BJ (cell line): Measurements from ENCODE around the gene SPNS2. TPM values are rescaled to one million over a fixed set of nuclear protein-coding genes. Genes with fewer than 3 reads are reported as not detected.

Experiments used
- CTCF ChIA-PET: fragments of 350-600 bp; formaldehyde crosslinking; extraction: SDS; loops from one replicate; lab custom pipeline; 2021; ENCODE audit warnings: antibody characterized with exemption, inconsistent platforms; lab: Yijun Ruan, JAX
- POLR2A ChIA-PET: fragments of 300-600 bp; sonication (Branson Sonifier 250); formaldehyde crosslinking; extraction: SDS; loops from one replicate; lab custom pipeline; 2021; ENCODE audit warnings: antibody characterized with exemption; lab: Charles Lee
- DNase-seq: peaks from one replicate; pipeline ENCODE4 v3.0.0-alpha.2; 2011; ENCODE audit warnings: low read depth
- H3K27me3 ChIP-seq: 2 replicates; pipeline ENCODE4 v1.6.0; 2011; ENCODE audit warnings: low read length; ENCODE audit not compliant: control insufficient read depth, insufficient read depth
- H3K36me3 ChIP-seq: 2 replicates; pipeline ENCODE4 v1.5.1; 2011; ENCODE audit warnings: low read length; ENCODE audit not compliant: control insufficient read depth, insufficient read depth
- H3K4me3 ChIP-seq: 2 replicates; pipeline ENCODE4 v1.5.1; 2011; ENCODE audit warnings: low read depth, mild to moderate bottlenecking, control low read depth, low read length
- polyA plus RNA-seq: library from polyadenylated mRNA; depleted of rRNA; stranded (reverse); fragments of >200 nt; gene quantifications from 2 replicates; pipeline ENCODE4 v1.2.3, GENCODE V29; 2011
- TF ChIP-seq, protein P1 (sequence below): IDR thresholded peaks from 2 replicates; pipeline ENCODE4 v1.5.1; 2011; ENCODE audit warnings: low read depth, mild to moderate bottlenecking, control low read depth, inconsistent platforms, low read length, moderate library complexity; ENCODE audit not compliant: insufficient read depth

The SPNS2 gene
- polyA plus RNA-seq, 1 experiment = not detected

DNA sequence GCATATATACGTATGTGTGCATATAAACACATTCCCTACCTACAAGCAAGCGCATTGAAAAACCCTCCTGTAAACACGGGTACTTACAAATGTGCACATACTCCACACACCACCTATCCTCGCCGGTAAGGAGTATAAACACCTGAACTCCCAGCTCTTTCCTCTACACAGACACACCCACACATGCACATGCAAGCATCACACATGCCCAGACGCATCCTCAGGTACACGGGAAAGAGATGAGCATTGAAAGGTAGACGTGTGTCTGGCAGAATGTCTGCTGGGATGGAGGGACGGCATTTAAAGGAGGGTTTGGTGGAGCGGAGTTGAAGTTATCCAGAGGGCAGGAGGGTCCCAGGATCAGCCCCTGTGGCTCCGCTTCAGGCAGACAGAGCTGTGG lies 81.0 kb downstream of the SPNS2 start:
- TF ChIP-seq, protein P1, sequence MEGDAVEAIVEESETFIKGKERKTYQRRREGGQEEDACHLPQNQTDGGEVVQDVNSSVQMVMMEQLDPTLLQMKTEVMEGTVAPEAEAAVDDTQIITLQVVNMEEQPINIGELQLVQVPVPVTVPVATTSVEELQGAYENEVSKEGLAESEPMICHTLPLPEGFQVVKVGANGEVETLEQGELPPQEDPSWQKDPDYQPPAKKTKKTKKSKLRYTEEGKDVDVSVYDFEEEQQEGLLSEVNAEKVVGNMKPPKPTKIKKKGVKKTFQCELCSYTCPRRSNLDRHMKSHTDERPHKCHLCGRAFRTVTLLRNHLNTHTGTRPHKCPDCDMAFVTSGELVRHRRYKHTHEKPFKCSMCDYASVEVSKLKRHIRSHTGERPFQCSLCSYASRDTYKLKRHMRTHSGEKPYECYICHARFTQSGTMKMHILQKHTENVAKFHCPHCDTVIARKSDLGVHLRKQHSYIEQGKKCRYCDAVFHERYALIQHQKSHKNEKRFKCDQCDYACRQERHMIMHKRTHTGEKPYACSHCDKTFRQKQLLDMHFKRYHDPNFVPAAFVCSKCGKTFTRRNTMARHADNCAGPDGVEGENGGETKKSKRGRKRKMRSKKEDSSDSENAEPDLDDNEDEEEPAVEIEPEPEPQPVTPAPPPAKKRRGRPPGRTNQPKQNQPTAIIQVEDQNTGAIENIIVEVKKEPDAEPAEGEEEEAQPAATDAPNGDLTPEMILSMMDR = no peak
- DNase-seq = no peak
- Histone ChIP-seq H3K36me3 (no peaks in the 10 kb centered on the region), H3K4me3 (no peak overlapping the region), H3K27me3 (peaks cover 30% of the 10 kb centered on the region)
- ChIA-PET POLR2A (no interaction called here), CTCF (interaction anchor here (1.8 to 2.6 kb wide), 2 partner anchors 13 to 15 kb away, joined by 6 to 16 read pairs; no protein-coding TSS in a partner anchor)

DNA sequence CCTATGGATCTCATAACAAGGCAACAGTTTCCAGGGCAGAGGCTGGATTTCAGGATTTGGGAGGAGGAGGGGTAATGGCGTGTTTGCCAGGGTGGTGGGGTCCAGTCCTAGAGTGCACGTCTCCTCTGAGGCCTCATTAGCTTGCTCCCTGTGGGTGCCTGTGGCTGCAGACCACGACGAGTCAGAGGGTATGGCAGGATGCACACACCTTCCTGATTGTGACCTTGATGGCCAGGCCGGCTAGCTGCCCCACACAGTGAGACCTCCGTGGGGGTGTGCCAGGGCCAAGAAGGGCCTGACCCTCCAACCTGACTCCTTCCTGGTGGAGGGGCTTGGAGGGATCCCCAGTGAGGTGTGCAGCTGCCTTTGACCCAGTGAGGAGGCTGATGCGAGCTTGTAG lies 81.6 kb downstream of the SPNS2 start:
- TF ChIP-seq, protein P1 = no peak
- ChIA-PET POLR2A (no interaction called here), CTCF (interaction anchor here (0.8 to 2.6 kb wide), 3 partner anchors 13 to 17 kb away, joined by 3 to 16 read pairs (median 6); no protein-coding TSS in a partner anchor)
- H3K27me3 ChIP-seq = peaks cover 33% of the 10 kb centered on the region
- H3K4me3 ChIP-seq = no peak overlapping the region
- H3K36me3 ChIP-seq = no peaks in the 10 kb centered on the region
- DNase-seq = no peak

DNA sequence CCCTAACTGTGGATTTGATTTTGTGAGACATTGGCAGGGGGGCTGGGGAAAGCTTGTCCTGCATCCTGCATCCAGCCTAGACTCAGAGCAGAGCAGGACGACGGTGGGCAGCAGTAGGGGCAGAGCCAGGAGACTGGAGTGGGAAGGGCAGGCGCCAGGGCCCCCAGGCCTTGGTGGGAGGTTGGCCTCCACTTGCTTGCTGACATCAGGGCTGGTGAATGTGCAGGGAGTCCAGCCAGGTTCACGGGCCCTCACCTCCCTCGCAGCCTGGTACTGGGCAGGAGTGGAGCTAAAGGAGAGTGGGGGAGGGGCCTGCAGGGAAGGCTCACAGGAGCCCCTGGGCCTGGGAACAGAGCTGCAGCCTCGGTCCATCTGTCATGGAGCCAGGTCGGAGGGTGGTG lies 83.4 kb downstream of the SPNS2 start:
- CTCF ChIA-PET = interaction anchor here (0.7 to 1.0 kb wide), 2 partner anchors 15 to 43 kb away, joined by 3 to 4 read pairs; no protein-coding TSS in a partner anchor
- POLR2A ChIA-PET = no interaction called here
- no peak overlapping the region for H3K4me3 ChIP-seq
- TF ChIP-seq, protein P1 = no peak
- no peak for DNase-seq
- H3K36me3 ChIP-seq = no peaks in the 10 kb centered on the region
- H3K27me3 ChIP-seq = peaks cover 44% of the 10 kb centered on the region

GRCh38 chr17:4582691-4583090 lies 84.0 kb downstream of the SPNS2 start:
- POLR2A ChIA-PET = no interaction called here
- TF ChIP-seq, protein P1 = no peak

DNA sequence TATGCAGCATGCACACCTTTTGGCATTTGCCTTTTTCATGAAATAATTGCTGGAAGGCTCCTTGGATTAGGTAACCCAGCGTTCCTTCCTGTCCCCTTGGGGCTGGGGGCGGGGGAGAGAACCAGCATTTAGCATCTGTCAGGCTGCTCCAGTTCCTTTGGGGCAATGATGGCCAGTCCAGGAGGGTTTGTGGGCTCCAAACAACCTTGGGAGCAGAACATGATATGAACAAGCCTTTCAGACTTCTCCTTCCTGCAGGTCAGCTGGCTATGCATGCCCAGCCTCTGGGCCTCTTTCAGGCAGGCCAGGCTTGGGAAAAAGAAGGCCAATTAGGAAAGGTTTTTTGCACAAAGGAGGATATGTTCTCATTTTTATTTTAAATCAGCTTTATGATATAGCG lies 84.5 kb downstream of the SPNS2 start:
- TF ChIP-seq, protein P1 = no peak
- DNase-seq = no peak
- Histone ChIP-seq H3K27me3 (peaks cover 45% of the 10 kb centered on the region), H3K36me3 (no peaks in the 10 kb centered on the region), H3K4me3 (no peak overlapping the region)
- POLR2A ChIA-PET = no interaction called here
- CTCF ChIA-PET = interaction anchor here (1.0 kb wide), 1 partner anchor 18 kb away, joined by 3 read pairs; no protein-coding TSS in a partner anchor

More at GRCh38 chr17:4582691-4583090, 84.0 kb downstream of the SPNS2 start:
- peaks cover 42% of the 10 kb centered on the region for H3K27me3 ChIP-seq
- DNase-seq = no peak
- no peak overlapping the region for H3K4me3 ChIP-seq
- CTCF ChIA-PET = no interaction called here
- H3K36me3 ChIP-seq = no peaks in the 10 kb centered on the region
